ENCODE results near the gene RFX2.

Gene RFX2

GRCh38 chr19:6039566-6040225, 70.6 kb downstream of the RFX2 start:
- H3K4me3 ChIP-seq (replicated peaks; ENCODE audit: insufficient read depth, low read length), result no peak overlapping the region
- DNase-seq (ENCODE audit: low read depth in 1 of 2, low spot score in 1 of 2), result no peak
- H3K27me3 ChIP-seq (ENCODE audit: insufficient read depth, poor library complexity, severe bottlenecking), result no peaks in the 10 kb centered on the region
- no peak overlapping the region for H3K27ac ChIP-seq (replicated peaks)
- TF ChIP-seq GABPA (IDR thresholded peaks at IDR 0.05; ENCODE audit: low read depth), result no peak
- TF ChIP-seq, protein P1, sequence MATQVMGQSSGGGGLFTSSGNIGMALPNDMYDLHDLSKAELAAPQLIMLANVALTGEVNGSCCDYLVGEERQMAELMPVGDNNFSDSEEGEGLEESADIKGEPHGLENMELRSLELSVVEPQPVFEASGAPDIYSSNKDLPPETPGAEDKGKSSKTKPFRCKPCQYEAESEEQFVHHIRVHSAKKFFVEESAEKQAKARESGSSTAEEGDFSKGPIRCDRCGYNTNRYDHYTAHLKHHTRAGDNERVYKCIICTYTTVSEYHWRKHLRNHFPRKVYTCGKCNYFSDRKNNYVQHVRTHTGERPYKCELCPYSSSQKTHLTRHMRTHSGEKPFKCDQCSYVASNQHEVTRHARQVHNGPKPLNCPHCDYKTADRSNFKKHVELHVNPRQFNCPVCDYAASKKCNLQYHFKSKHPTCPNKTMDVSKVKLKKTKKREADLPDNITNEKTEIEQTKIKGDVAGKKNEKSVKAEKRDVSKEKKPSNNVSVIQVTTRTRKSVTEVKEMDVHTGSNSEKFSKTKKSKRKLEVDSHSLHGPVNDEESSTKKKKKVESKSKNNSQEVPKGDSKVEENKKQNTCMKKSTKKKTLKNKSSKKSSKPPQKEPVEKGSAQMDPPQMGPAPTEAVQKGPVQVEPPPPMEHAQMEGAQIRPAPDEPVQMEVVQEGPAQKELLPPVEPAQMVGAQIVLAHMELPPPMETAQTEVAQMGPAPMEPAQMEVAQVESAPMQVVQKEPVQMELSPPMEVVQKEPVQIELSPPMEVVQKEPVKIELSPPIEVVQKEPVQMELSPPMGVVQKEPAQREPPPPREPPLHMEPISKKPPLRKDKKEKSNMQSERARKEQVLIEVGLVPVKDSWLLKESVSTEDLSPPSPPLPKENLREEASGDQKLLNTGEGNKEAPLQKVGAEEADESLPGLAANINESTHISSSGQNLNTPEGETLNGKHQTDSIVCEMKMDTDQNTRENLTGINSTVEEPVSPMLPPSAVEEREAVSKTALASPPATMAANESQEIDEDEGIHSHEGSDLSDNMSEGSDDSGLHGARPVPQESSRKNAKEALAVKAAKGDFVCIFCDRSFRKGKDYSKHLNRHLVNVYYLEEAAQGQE (IDR thresholded peaks at IDR 0.05; ENCODE audit: insufficient replicate concordance, low read depth), result no peak
- TF ChIP-seq, protein P2, sequence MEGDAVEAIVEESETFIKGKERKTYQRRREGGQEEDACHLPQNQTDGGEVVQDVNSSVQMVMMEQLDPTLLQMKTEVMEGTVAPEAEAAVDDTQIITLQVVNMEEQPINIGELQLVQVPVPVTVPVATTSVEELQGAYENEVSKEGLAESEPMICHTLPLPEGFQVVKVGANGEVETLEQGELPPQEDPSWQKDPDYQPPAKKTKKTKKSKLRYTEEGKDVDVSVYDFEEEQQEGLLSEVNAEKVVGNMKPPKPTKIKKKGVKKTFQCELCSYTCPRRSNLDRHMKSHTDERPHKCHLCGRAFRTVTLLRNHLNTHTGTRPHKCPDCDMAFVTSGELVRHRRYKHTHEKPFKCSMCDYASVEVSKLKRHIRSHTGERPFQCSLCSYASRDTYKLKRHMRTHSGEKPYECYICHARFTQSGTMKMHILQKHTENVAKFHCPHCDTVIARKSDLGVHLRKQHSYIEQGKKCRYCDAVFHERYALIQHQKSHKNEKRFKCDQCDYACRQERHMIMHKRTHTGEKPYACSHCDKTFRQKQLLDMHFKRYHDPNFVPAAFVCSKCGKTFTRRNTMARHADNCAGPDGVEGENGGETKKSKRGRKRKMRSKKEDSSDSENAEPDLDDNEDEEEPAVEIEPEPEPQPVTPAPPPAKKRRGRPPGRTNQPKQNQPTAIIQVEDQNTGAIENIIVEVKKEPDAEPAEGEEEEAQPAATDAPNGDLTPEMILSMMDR (IDR thresholded peaks at IDR 0.05; ENCODE audit: insufficient read depth, low read length), result no peak
- TF ChIP-seq SPI1 (IDR thresholded peaks at IDR 0.05; ENCODE audit: borderline replicate concordance, low read depth), result no peak
- TF ChIP-seq POLR2AphosphoS5 (IDR thresholded peaks at IDR 0.05; ENCODE audit: low read depth), result no peak

GRCh38 chr19:6038634-6039405, 71.5 kb downstream of the RFX2 start:
- no peak overlapping the region for H3K27ac ChIP-seq (replicated peaks)
- H3K27me3 ChIP-seq (ENCODE audit: insufficient read depth, poor library complexity, severe bottlenecking), result no peaks in the 10 kb centered on the region
- no peak for DNase-seq (ENCODE audit: low read depth in 1 of 2, low spot score in 1 of 2)
- TF ChIP-seq, protein P1 (IDR thresholded peaks at IDR 0.05; ENCODE audit: insufficient replicate concordance, low read depth), result no peak
- TF ChIP-seq, protein P2 (IDR thresholded peaks at IDR 0.05; ENCODE audit: insufficient read depth, low read length), result no peak
- H3K4me3 ChIP-seq (replicated peaks; ENCODE audit: insufficient read depth, low read length), result no peak overlapping the region

- TF ChIP-seq POLR2AphosphoS5 (IDR thresholded peaks at IDR 0.05; ENCODE audit: low read depth), result no peak
- TF ChIP-seq SPI1 (IDR thresholded peaks at IDR 0.05; ENCODE audit: borderline replicate concordance, low read depth), result no peak
- TF ChIP-seq, protein P1 (IDR thresholded peaks at IDR 0.05; ENCODE audit: insufficient replicate concordance, low read depth), result no peak
- TF ChIP-seq, protein P2 (IDR thresholded peaks at IDR 0.05; ENCODE audit: insufficient read depth, low read length), result no peak
- no peak overlapping the region for H3K4me3 ChIP-seq (replicated peaks; ENCODE audit: insufficient read depth, low read length)
- H3K27me3 ChIP-seq (ENCODE audit: insufficient read depth, poor library complexity, severe bottlenecking), result no peaks in the 10 kb centered on the region
- H3K27ac ChIP-seq (replicated peaks), result no peak overlapping the region
- DNase-seq (ENCODE audit: low read depth in 1 of 2, low spot score in 1 of 2), result no peak
Observed at GRCh38 chr19:6035026-6035425, 75.3 kb downstream of the RFX2 start.
